ENCODE data around the gene CCDC149.

CCDC149 gene

GRCh38 chr4:24808261-24808660 lies 104.6 kb downstream of the CCDC149 start:
- no peak overlapping the region for H3K4me3 ChIP-seq (ENCODE audit: low read depth, low read length)
- no peak for DNase-seq (ENCODE audit: low read depth, low spot score)
- TF ChIP-seq CTCF (IDR thresholded peaks at IDR 0.05; ENCODE audit: low read depth, low read length): no peak
- in situ Hi-C loops (cut with HindIII; ENCODE audit: low sequenced_read_pairs): no loop called here

DNA sequence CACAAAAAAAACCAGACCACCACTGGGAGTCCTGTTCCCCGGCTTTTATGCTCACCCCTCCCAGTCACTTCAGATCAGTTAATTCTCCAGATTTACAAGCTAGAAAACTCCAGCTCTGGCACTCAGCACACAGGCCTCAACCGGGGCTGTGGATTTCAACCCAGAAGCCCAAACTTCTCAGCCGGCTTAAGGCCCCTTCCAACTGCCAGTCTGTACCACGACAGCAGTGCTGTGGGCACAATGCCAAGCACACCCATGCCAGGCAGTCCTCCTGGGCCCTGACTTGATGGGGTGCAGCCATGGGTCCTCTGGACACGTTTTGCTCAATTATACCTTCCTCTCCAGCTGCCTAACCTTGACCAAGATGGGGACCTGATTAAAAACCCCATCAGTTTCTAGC lies 105.2 kb downstream of the CCDC149 start:
- no peak for DNase-seq (ENCODE audit: low read depth, low spot score)
- in situ Hi-C loops (cut with HindIII; ENCODE audit: low sequenced_read_pairs): no loop called here
- H3K4me3 ChIP-seq (ENCODE audit: low read depth, low read length): no peak overlapping the region
- no peak for TF ChIP-seq CTCF (IDR thresholded peaks at IDR 0.05; ENCODE audit: low read depth, low read length)

DNA sequence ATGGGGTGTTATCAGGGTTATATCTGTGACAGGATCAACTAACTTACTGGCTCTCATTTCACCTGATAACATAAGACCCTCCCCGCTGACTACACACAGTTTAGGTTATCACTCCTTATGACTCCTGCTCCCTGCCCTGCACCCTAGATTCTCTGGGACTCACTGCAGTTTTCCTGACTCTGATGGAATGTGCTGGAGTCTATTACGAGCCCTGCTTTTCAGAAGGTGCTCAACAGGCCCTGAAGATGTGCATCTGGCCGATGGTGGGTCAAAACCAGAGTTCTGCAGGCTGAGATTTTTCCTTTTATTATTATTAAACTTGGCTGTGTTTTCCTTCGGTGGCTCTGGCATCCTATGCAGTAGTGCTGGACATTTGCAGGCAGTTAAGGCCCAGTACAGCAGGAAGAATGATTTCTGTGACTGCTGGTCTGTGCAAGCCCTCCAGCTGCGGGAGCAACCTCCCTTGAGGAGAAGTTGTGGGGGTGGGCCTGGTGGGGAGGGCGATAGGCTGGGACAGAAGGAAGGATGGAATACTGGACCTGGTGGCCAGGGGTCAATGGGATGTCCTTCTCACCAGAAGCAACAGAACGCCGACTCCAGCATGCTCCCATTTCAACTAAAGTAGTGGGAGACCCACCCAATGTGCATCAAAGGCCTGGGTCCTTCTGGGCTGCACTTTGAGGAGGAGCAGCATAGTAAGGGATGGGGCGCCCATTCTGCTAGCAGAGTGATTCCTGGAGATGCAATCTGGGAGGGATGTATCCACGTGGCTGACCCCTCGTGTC lies 106.4 kb downstream of the CCDC149 start:
- no peak for TF ChIP-seq CTCF (IDR thresholded peaks at IDR 0.05; ENCODE audit: low read depth, low read length)
- in situ Hi-C loops (cut with HindIII; ENCODE audit: low sequenced_read_pairs): no loop called here
- no peak for DNase-seq (ENCODE audit: low read depth, low spot score)
- no peak overlapping the region for H3K4me3 ChIP-seq (ENCODE audit: low read depth, low read length)

GRCh38 chr4:24805566-24805965 lies 107.3 kb downstream of the CCDC149 start:
- no peak for DNase-seq (ENCODE audit: low read depth, low spot score)
- H3K4me3 ChIP-seq (ENCODE audit: low read depth, low read length): no peak overlapping the region
- no peak for TF ChIP-seq CTCF (IDR thresholded peaks at IDR 0.05; ENCODE audit: low read depth, low read length)
- in situ Hi-C loops (cut with HindIII; ENCODE audit: low sequenced_read_pairs): no loop called here

GRCh38 chr4:24805067-24805466 lies 107.8 kb downstream of the CCDC149 start:
- no peak for TF ChIP-seq CTCF (IDR thresholded peaks at IDR 0.05; ENCODE audit: low read depth, low read length)
- in situ Hi-C loops (cut with HindIII; ENCODE audit: low sequenced_read_pairs): no loop called here

GRCh38 chr4:24802648-24803047 lies 110.2 kb downstream of the CCDC149 start:
- DNase-seq (ENCODE audit: low read depth, low spot score): no peak
- no peak for TF ChIP-seq CTCF (IDR thresholded peaks at IDR 0.05; ENCODE audit: low read depth, low read length)
- no peak overlapping the region for H3K4me3 ChIP-seq (ENCODE audit: low read depth, low read length)
- in situ Hi-C loops (cut with HindIII; ENCODE audit: low sequenced_read_pairs): no loop called here

More at GRCh38 chr4:24805067-24805466, 107.8 kb downstream of the CCDC149 start:
- no peak for DNase-seq (ENCODE audit: low read depth, low spot score)
- no peak overlapping the region for H3K4me3 ChIP-seq (ENCODE audit: low read depth, low read length)
